Neural cell (in vitro differentiated cells): ENCODE data around the gene MPPED1.

Source experiments
- CTCF ChIP-seq: fragments of 450-650 bp; IDR thresholded peaks from 2 replicates; pipeline ENCODE4 v1.5.1; 2014; ENCODE audit warnings: antibody characterized with exemption, mild to moderate bottlenecking, moderate library complexity; ENCODE audit not compliant: poor library complexity, severe bottlenecking
- EZH2 ChIP-seq: fragments of 200-600, 300-800 bp; shearing (Covaris generic), sonication (generic); IDR thresholded peaks from 2 replicates; pipeline ENCODE4 v1.6.1; 2014; ENCODE audit warnings: antibody characterized with exemption, low read length, borderline replicate concordance, mild to moderate bottlenecking; ENCODE audit not compliant: insufficient read depth, poor library complexity, severe bottlenecking
- MXI1 ChIP-seq: fragments of 450-650 bp; conservative IDR thresholded peaks from 2 replicates; pipeline ENCODE4 v1.6.1; 2014; ENCODE audit warnings: antibody characterized with exemption, mild to moderate bottlenecking; ENCODE audit not compliant: poor library complexity, severe bottlenecking
- POLR2AphosphoS5 ChIP-seq: IDR thresholded peaks from 2 replicates; pipeline ENCODE4 v1.6.1; 2012
- RAD21 ChIP-seq: fragments of 450-650 bp; conservative IDR thresholded peaks from 2 replicates; pipeline ENCODE4 v1.6.1; 2014; ENCODE audit warnings: antibody characterized with exemption, mild to moderate bottlenecking, moderate library complexity
- REST ChIP-seq: IDR thresholded peaks from 2 replicates; pipeline ENCODE4 v1.6.1; 2012; ENCODE audit warnings: borderline replicate concordance
- SMC3 ChIP-seq: fragments of 450-650 bp; conservative IDR thresholded peaks from 2 replicates; pipeline ENCODE4 v1.6.1; 2014; ENCODE audit warnings: antibody characterized with exemption, mild to moderate bottlenecking, moderate library complexity; ENCODE audit not compliant: poor library complexity
- TAF1 ChIP-seq: IDR thresholded peaks from 2 replicates; pipeline ENCODE4 v1.6.1; 2012; ENCODE audit warnings: low read depth

- TF ChIP-seq CTCF = no peak
- TF ChIP-seq REST = no peak
- TF ChIP-seq TAF1 = no peak
- TF ChIP-seq EZH2 = no peak
- TF ChIP-seq RAD21 = no peak
- TF ChIP-seq POLR2AphosphoS5 = no peak
- TF ChIP-seq MXI1 = no peak
- TF ChIP-seq SMC3 = no peak
Measured at GRCh38 chr22:43401233-43401632, 10.6 kb upstream of the MPPED1 start.
